PC-9 (cell line): ENCODE data around the gene ATP12A. TPM values are rescaled to one million over a fixed set of nuclear protein-coding genes. Genes with fewer than 3 reads are reported as not detected.

ENCODE experiments used
- BruUV-seq: library from RNA; stranded (reverse); fragments of 400-500 nt; replicated peaks from 2 replicates; lab custom pipeline; 2021; lab: Mats Ljungman, UMichigan
- CTCF ChIA-PET: fragments of 300-600 bp; sonication (Branson Sonifier 250); formaldehyde crosslinking; loops from one replicate; lab custom pipeline; 2022; ENCODE audit warnings: antibody characterized with exemption; lab: Charles Lee
- POLR2A ChIA-PET: fragments of 300-600 bp; sonication (Branson Sonifier 250); formaldehyde crosslinking; loops from one replicate; lab custom pipeline; 2022; ENCODE audit warnings: antibody characterized with exemption; ENCODE audit not compliant: unreplicated experiment; lab: Charles Lee
- DNase-seq, 2 experiments: peaks; one replicate each; pipeline versions ENCODE4 v3.0.0 to v3.0.0-alpha.2; 2015 to 2022; ENCODE audit warnings: mixed read lengths in 1 of 2
- H2AFZ ChIP-seq: fragments of 200-600 bp; sonication (generic); 2 replicates; pipeline ENCODE4 v1.8.1; 2017; ENCODE audit warnings: antibody characterized with exemption
- H3F3A ChIP-seq: fragments of 200-600 bp; sonication (generic); 2 replicates; pipeline ENCODE4 v1.8.1; 2017; ENCODE audit warnings: antibody characterized with exemption, mild to moderate bottlenecking, low read depth; ENCODE audit not compliant: insufficient read depth
- H3K27ac ChIP-seq: fragments of 200-600 bp; sonication (generic); 2 replicates; pipeline ENCODE4 v1.6.1; 2016; ENCODE audit warnings: mixed run types
- H3K27me3 ChIP-seq: fragments of 200-600 bp; sonication (generic); 2 replicates; pipeline ENCODE4 v1.6.1; 2016; ENCODE audit warnings: low read depth, mixed run types; ENCODE audit not compliant: insufficient read depth
- H3K36me3 ChIP-seq: fragments of 200-600 bp; sonication (generic); 2 replicates; pipeline ENCODE4 v1.6.1; 2016; ENCODE audit warnings: low read depth, mixed run types
- H3K4me1 ChIP-seq: fragments of 200-600 bp; sonication (generic); replicated peaks from 2 replicates; pipeline ENCODE4 v1.6.1; 2016; ENCODE audit warnings: mixed run types; ENCODE audit not compliant: insufficient read depth
- H3K4me2 ChIP-seq: fragments of 200-600 bp; sonication (generic); 2 replicates; pipeline ENCODE4 v1.6.1; 2017; ENCODE audit warnings: mixed run types
- H3K4me3 ChIP-seq: fragments of 200-600 bp; sonication (generic); 2 replicates; pipeline ENCODE4 v1.6.1; 2016; ENCODE audit warnings: mixed run types
- H3K79me2 ChIP-seq: fragments of 200-600 bp; sonication (generic); 2 replicates; pipeline ENCODE4 v1.6.1; 2017; ENCODE audit warnings: low read depth, mixed run types
- H3K9me2 ChIP-seq: fragments of 200-600 bp; sonication (generic); 2 replicates; pipeline ENCODE4 v1.8.1; 2017; ENCODE audit warnings: mild to moderate bottlenecking; ENCODE audit not compliant: insufficient read depth
- H3K9me3 ChIP-seq: fragments of 200-600 bp; sonication (generic); 2 replicates; pipeline ENCODE4 v1.8.1; 2016; ENCODE audit warnings: low read depth; ENCODE audit not compliant: insufficient read depth
- H4K20me1 ChIP-seq: fragments of 200-600 bp; sonication (generic); 2 replicates; pipeline ENCODE4 v1.8.1; 2017; ENCODE audit not compliant: insufficient read depth
- EZH2 ChIP-seq: fragments of 200-600 bp; sonication (generic); IDR thresholded peaks from 2 replicates; pipeline ENCODE4 v1.8.0; 2017; ENCODE audit warnings: antibody characterized with exemption, low read depth
- intact Hi-C: fragments of 100-400 bp; cut with micrococcal nuclease; formaldehyde crosslinking; loops from one replicate; pipeline ENCODE4 v1.10.0; 2022; ENCODE audit not compliant: unreplicated experiment
- total RNA-seq: library from RNA; stranded (reverse); gene quantifications from 2 replicates; pipeline ENCODE4 v1.2.3, GENCODE V29; 2021
- TF ChIP-seq, protein P1 (sequence below): fragments of 200-600 bp; sonication (generic); conservative IDR thresholded peaks from 2 replicates; pipeline ENCODE4 v1.6.1; 2017; ENCODE audit warnings: mixed run types, antibody characterized with exemption, mild to moderate bottlenecking, moderate library complexity

The ATP12A gene
- total RNA-seq, 1 experiment from 2014 or later, result 0.09 TPM

- Histone ChIP-seq H2AFZ (no peak overlapping the region), H3K4me3 (no peak overlapping the region), H3K4me1 (no peaks in the 10 kb centered on the region), H3K4me2 (no peak overlapping the region), H3K27ac (no peak overlapping the region), H3K9me3 (no peaks in the 10 kb centered on the region), H3K36me3 (no peaks in the 10 kb centered on the region), H3K79me2 (no peaks in the 10 kb centered on the region), H3K27me3 (peaks cover 52% of the 10 kb centered on the region), H4K20me1 (no peaks in the 10 kb centered on the region), H3F3A (no peaks in the 10 kb centered on the region), H3K9me2 (no peaks in the 10 kb centered on the region)
- intact Hi-C loops, result no loop called here
- ChIA-PET CTCF (no interaction called here), POLR2A (no interaction called here)
- TF ChIP-seq, protein P1, sequence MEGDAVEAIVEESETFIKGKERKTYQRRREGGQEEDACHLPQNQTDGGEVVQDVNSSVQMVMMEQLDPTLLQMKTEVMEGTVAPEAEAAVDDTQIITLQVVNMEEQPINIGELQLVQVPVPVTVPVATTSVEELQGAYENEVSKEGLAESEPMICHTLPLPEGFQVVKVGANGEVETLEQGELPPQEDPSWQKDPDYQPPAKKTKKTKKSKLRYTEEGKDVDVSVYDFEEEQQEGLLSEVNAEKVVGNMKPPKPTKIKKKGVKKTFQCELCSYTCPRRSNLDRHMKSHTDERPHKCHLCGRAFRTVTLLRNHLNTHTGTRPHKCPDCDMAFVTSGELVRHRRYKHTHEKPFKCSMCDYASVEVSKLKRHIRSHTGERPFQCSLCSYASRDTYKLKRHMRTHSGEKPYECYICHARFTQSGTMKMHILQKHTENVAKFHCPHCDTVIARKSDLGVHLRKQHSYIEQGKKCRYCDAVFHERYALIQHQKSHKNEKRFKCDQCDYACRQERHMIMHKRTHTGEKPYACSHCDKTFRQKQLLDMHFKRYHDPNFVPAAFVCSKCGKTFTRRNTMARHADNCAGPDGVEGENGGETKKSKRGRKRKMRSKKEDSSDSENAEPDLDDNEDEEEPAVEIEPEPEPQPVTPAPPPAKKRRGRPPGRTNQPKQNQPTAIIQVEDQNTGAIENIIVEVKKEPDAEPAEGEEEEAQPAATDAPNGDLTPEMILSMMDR, result no peak
- no peak for TF ChIP-seq EZH2
- no TSS peak for BruUV-seq
- no peak for DNase-seq
Observed at GRCh38 chr13:24699541-24699940, 19.3 kb downstream of the ATP12A start.

DNA sequence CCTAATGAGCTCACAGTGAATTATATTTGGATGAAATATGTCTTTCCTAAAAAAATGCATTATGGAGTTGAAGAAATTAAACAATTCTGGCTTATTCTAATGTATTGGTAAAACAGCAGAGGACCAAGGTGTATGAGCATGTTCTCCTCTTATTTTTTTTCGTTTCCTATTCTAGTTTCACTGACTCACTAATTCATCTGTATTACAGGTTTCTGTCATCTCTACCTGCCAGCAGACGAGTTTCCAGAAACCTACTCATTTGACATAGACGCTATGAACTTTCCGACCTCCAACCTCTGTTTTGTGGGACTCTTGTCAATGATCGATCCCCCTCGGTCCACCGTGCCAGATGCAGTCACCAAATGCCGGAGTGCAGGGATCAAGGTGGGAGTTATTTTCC is 20.3 kb downstream of the ATP12A start:
- Histone ChIP-seq H3K27me3 (peaks cover 52% of the 10 kb centered on the region), H3F3A (no peaks in the 10 kb centered on the region), H3K9me2 (no peaks in the 10 kb centered on the region), H2AFZ (no peak overlapping the region), H3K4me1 (no peaks in the 10 kb centered on the region), H3K36me3 (no peaks in the 10 kb centered on the region), H3K27ac (no peak overlapping the region), H3K79me2 (no peaks in the 10 kb centered on the region), H3K9me3 (no peaks in the 10 kb centered on the region), H3K4me2 (no peak overlapping the region), H4K20me1 (no peaks in the 10 kb centered on the region), H3K4me3 (no peak overlapping the region)
- intact Hi-C loops, result no loop called here
- CTCF ChIA-PET, result no interaction called here
- no peak for TF ChIP-seq EZH2
- TF ChIP-seq, protein P1, result no peak
- POLR2A ChIA-PET, result no interaction called here
- no TSS peak for BruUV-seq
- DNase-seq, result no peak

DNA sequence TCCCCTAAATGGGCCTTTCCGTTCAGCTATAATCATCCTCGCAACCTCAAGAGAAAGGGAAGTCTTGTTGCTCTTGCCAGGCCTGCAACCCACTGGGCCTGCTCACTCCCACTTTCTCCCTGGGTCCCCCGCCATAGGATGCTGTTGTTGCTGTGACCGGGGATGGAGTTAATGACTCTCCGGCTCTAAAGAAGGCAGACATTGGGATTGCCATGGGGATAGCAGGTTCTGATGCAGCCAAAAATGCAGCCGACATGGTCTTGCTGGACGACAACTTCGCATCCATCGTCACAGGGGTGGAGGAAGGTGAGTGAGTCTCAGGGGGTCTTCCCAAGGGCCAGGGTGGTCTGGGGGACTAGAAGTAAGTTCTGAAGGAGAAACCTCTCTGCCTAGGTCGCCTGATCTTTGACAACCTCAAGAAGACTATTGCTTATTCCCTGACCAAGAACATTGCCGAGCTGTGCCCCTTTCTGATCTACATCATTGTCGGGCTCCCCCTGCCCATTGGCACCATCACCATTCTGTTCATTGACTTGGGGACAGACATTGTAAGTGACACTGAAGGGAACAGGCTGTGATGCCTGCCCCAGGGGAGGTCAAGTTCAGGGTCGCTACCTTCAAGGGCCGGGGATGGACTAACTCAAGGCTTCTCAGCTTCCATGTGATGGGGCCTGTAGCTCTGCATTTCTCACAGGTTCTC is 26.8 kb downstream of the ATP12A start:
- CTCF ChIA-PET, result interaction anchor here (0.6 kb wide), 2 partner anchors 407 to 600 kb away, joined by 3 to 6 read pairs; no protein-coding TSS in a partner anchor
- Histone ChIP-seq H3K9me3 (no peaks in the 10 kb centered on the region), H4K20me1 (no peaks in the 10 kb centered on the region), H3K27ac (no peak overlapping the region), H3K27me3 (peaks cover 4% of the 10 kb centered on the region; the same call in 1 of the 2 replicates), H2AFZ (no peak overlapping the region), H3K9me2 (no peaks in the 10 kb centered on the region), H3F3A (no peaks in the 10 kb centered on the region), H3K79me2 (no peaks in the 10 kb centered on the region), H3K4me3 (no peak overlapping the region), H3K4me1 (no peaks in the 10 kb centered on the region), H3K36me3 (no peaks in the 10 kb centered on the region), H3K4me2 (no peak overlapping the region)
- no peak for DNase-seq
- POLR2A ChIA-PET, result no interaction called here
- intact Hi-C loops, result no loop called here
- BruUV-seq, result no TSS peak
- TF ChIP-seq, protein P1, result no peak
- TF ChIP-seq EZH2, result no peak
